HG02642 (cell line): Measurements from ENCODE around the gene MFRP.

Source experiments
- ATAC-seq: cut with Tn5 transposase; IDR thresholded peaks from one replicate; pipeline ENCODE4 v1.9.1; 2021; ENCODE audit warnings: mild to moderate bottlenecking; ENCODE audit not compliant: unreplicated experiment, poor library complexity

Gene MFRP

GRCh38 chr11:119319136-119319699 lies 27.3 kb downstream of the MFRP start:
- no peak for ATAC-seq

GRCh38 chr11:119318240-119319135 lies 28.0 kb downstream of the MFRP start:
- no peak for ATAC-seq

DNA sequence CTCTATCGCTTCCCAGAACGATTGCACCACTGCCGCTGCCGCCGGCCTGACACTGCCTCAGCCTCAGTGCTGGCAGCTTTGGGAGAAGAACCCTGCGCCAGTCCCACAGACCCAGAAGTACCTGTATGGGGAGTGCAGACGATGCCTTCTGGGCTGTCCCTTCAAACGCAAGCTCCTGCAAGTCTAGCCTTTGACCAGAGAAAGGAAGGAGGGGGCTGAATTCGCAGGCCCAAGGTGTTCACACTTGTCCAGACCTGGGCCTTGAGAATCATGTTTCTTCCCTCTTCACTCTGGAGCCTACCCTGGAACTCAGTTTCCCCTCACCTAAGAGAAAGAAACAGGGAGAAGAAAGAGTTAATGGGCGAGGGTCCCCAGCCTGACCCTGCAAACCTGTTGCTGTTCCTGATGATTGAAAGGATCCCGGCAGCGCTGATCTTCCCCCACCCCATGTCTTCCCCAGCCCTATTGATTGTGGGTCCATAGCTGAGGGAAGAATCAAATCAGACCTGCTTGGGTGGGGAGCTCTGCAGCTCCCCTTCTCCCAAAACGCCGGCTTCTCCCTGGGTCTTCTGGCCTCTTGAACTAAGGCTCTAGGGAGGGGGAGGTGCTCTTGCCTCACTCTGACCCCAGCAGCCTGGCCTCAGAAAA lies 28.8 kb downstream of the MFRP start:
- no peak for ATAC-seq

DNA sequence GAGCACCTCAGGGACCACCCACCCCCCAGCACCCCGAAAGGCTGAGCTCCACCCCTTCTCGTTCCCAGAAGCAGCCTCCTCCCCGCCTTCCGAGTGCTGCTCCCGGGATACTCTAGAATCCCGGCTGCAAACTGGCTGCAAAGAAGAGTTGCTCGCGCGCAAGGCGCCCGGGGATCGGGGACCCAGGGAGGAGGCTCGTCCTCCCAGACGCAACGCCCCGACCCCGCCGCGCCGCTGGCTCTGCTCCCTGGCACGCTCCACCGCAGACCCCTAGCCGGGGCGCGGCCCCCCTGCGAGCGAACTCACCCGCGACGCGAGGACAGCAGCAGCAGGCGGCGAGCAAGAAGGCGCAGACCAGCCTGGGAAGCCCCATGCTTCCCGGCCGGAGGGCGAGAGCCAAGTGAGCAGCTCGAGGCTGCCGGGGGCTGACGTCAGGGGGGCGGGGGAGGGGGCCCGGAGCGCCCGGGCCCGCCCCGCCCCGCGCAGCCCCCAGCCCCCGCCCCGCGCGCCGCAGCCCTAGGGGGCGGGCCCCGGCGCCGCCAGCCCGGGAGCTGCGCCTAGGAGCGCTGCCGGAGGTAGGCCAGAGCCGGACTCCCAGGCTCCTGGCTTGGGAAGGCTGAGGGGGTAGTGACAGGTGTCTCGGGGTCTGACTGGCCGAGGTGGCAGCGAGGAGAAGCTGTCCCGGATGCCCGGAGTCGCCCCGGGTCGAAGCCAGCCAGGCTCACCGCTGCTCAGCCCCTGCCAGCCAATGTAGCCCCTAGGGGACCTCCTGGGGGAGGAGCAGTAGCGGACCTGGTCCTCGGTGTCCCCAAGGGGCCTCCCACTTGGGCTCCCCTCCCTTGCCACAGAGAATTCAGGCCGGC lies 29.5 kb downstream of the MFRP start, which contains the start of gene MCAM:
TSS of gene MCAM (minus strand) at position 402 of the 863 bp plus-strand sequence. CDS start at position 373, 29 bp downstream.
- ATAC-seq: no peak

DNA sequence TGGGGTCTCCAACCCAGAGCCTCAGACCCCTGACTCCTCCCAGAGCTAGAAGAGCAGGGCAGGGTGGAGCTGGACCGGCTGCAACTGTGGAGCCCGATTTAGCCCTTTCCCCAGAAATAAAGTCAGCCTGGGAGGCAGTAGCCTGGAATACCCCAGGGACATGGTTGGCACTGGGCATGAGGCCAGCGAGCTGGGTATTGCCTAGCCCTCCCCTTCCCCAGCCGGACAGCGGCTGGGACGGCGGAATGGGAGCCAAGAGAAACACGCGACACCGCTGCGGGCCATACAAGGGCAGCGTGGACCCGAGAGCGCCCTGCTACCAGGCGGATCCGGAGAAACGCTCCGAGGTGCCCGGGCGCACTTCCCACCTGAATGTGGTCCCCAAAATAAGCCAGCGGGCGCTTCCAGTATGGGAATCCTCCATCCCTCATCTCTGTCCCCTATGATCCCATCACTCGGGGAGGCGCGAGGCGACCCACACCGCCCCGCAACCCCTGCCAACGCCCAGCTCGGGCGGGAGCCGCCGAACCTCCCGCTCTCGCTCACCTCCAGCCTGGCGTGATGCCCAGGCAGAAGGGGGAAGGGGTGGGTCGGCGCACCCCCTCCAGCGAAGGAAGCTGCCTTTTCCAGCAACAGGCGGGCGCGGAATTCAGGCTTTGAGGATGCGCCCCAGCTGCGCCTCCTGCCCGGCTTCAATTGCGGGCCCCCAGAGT lies 30.3 kb downstream of the MFRP start:
- ATAC-seq: no peak

- ATAC-seq: peak; percentile 34
Observed at GRCh38 chr11:119315131-119316015, 31.1 kb downstream of the MFRP start.

DNA sequence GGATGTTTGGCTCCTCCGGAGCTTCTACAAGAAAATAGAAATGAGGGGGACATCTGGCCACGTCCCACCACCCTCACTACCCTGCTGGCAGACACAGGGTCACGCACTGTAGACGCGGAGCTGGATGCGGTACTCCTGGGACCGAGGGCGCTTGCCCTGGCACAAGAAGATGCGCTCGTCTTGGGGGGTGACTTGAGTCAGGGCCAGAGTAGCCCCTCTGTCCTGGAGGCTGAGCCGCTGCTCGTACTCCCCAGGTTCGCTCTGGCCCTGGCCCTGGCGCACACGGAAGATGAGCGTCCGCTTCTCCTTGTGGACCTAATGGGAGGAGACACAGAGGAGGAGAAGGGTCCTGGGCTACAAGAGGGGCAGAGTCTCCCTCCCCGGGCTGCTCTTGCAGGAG lies 31.8 kb downstream of the MFRP start:
- no peak for ATAC-seq

- ATAC-seq: no peak
Observed at GRCh38 chr11:119310682-119311052, 35.8 kb downstream of the MFRP start.

DNA sequence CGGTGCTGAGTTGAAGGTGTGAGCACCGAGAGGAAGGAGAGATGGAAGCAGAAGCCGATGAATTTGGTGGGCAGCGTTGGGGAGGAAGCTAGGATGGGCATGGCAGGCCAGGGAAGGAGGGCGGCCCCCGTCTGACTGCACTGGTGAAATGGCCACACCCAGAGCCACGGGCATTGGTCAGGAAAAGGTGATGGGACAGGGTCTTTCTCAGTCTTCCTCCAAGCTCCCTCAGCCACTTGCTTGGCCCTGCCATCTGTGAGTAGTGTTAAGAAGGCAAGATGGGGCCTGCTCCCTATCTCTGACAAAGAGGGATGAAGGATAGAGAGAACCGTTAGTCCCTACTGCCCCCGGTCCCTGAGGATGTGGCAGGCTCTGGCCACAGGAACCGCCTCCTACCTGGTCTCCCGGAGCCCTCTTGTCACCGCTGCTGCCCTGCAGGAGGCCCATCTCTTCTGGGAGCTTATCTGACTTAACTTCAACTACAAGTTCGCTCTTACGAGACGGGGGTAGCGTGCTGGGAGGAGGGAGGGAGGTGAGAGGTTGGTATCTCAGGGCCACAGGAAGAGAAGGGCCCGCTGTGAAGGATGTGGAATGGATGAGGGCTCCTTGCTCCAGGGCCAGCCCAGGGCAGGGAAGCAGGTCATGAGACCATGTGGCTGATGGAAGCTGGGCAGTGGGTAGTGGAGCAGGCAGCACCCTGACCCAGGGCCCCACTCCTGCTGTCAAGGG lies 36.4 kb downstream of the MFRP start:
- ATAC-seq: no peak

GRCh38 chr11:119309411-119309810 lies 37.1 kb downstream of the MFRP start:
- ATAC-seq: no peak

DNA sequence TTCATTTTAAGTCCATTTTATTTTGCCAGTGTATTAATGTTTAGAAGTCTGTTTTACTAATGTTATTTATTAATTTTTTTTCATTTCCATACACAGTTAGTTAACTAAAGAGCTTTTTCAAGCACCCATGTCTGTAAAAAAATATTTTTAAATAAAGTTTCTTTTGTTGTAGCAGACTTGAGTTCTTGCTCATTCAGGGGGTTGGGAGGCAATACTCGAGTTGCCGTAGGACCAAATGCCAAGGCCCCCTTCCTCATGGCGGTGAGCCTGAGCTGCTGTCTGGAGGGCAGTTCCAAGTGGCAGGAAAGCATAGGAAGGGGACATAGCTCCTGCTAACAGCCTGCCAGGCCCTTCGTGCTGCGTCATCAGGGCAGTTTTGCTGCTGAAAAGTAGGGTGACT lies 38.5 kb downstream of the MFRP start:
- no peak for ATAC-seq

- ATAC-seq: no peak
Observed at GRCh38 chr11:119307219-119307618, 39.3 kb downstream of the MFRP start.

DNA sequence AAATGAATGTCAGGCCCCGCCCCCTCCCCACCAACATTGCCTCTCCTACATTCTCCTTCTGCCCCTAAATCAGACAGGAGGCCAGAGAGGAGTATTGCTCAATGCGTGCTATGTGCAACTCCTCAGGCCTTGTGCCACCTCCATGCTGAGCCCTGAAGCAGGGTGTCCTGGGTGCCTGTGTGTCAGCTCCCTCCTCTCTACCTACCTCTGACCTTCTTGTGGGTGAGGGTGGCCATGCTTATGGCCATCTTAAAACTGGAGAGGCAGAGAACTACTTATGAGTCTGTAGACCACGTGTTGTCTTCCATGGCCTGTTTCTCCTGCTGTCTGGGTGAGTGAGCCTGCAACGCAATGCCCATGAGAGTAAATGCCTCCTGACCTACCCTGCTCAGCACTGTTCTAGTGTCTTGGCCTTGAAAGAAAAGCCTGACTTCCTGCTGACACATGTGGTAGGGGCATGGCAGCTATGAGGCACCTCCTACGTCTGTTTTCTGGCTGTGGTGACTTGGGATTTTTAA lies 40.1 kb downstream of the MFRP start:
- ATAC-seq: no peak

- ATAC-seq: no peak
Observed at GRCh38 chr11:119305556-119306372, 40.7 kb downstream of the MFRP start.

GRCh38 chr11:119303227-119303718 lies 43.2 kb downstream of the MFRP start:
- ATAC-seq: no peak

- no peak for ATAC-seq
Observed at GRCh38 chr11:119300198-119300964, 46.1 kb downstream of the MFRP start.
